HG02884 (cell line): ENCODE results near the gene SLC25A38.
A peak's percentile ranks its signal among the peaks of the same experiment; 100 is the strongest.

Experiments used
- ATAC-seq: cut with Tn5 transposase; IDR thresholded peaks from one replicate; pipeline ENCODE4 v1.9.1; 2021; ENCODE audit warnings: mild to moderate bottlenecking, moderate library complexity; ENCODE audit not compliant: unreplicated experiment

SLC25A38 gene

DNA sequence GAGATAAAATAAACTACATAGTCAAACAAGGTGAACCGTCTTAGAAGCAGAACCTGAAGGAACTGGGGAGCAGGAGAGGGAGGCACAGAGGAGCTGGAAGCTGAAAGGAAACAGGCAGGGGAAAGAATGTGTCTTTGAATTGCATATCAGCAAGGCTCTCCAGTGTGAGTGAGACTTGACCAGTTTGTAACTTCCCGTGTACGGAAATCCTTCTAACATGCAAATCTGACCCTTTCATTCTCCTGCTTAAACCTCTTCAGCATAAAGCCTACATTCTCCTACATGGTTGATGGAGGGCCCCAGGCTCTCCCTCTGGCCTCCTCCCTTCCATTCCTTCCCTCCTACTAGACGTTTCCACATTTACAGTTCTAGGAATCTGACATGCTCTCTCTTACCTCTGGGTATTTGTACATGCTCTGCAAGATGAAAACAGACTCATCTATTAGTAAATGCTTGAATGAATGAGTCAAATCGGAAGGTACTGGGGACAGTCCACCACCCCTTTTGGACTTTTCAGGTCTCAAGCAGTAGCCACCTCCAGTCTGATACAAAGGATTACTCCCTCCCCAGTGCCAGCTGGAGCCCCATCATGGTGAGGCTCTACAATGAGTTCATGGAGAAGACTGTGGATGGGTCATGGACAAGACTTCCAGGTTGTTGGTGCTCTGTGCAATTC lies 6.1 kb upstream of the SLC25A38 start:
- ATAC-seq, result no peak

DNA sequence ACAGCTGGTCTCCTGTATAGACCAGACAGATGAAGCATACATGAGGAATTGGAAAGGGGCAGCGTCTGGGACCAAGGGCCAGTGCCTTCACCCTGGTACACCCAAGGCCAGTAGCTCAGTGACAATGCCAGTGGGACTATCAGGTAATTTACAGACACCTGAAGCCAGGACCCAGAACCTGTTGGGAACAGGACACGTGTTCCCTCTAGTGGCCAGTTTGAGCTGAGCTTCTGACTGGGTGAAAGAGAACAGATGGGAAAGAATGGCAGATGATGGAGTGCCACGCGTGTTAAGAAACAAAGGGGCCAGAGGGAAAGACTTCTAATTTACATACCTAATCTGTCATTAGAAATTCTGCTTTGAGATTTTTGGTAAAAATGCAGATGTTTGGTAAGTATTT lies 5.1 kb upstream of the SLC25A38 start:
- peak; percentile 77 for ATAC-seq

DNA sequence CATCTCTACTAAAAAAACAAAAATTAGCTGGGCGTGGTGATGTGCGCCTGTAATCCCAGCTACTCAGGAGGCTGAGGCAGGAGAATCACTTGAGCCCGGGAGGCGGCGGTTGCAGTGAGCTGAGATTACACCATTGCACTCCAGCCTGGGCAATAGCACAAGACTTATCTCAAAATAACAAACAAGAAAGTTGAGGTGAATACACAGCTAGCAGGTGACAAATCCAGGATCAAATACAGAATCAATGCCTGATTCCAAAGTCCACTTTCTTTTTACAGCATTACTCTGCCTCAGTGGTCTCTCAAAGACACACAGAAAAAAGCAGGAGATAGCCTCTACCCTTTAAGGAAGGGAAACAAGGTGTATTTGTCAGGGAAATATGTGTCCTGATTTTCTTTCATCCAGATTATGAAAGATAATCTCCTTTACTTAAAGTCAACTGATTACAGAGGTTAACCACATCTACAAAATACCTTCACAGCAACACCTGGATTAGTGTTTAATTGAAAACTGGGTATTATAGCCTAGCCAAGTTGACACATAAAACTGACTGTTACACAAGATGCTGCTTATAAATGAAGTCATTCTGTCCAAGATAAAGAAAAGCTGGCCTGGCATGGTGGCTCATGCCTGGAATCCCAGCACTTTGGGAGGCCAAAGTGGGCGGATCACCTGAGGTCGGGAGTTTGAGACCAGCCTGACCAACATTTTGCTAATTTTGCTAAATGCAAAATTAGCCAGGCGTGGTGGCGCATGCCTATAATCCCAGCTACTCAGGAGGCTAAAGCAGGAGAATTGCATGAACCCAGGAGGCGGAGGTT lies 4.0 kb upstream of the SLC25A38 start:
- ATAC-seq, result no peak

DNA sequence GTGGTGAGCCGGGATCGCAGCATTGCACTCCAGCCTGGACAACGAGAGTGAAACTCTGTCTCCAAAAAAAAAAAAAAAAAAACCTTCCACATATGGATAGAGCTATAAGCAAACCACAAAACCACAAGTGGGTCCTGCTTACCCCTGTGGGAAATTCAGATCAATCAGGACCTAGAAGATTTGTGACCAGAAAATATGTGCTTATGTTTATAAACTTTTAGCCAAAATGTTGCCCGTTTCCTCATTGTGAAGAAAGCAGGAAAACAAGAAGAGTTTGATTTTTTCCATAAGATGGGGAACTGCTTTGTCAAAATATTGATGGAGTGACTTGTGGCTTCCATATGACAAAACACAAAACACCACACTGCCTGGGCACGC lies 3.4 kb upstream of the SLC25A38 start:
- ATAC-seq, result no peak

DNA sequence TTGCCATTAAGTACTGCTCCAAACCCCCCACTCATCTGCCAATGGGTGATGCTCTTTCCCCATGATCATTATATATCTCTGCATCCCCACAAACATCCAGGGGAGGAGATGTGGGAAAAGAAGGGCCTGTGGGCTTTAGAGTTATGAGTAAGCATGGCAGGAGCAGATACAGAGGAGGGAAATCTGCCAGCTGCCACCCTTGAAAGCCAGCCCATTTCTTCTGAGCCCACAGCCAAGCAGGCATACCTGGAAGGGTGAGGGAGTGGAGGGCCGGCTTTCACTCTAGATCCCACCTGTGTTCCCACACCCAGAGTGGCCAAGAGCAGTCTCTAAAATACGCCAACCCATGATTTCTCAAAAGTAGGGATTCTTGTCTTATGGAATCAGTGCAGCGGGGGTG lies 1.7 kb upstream of the SLC25A38 start:
- ATAC-seq, result no peak

DNA sequence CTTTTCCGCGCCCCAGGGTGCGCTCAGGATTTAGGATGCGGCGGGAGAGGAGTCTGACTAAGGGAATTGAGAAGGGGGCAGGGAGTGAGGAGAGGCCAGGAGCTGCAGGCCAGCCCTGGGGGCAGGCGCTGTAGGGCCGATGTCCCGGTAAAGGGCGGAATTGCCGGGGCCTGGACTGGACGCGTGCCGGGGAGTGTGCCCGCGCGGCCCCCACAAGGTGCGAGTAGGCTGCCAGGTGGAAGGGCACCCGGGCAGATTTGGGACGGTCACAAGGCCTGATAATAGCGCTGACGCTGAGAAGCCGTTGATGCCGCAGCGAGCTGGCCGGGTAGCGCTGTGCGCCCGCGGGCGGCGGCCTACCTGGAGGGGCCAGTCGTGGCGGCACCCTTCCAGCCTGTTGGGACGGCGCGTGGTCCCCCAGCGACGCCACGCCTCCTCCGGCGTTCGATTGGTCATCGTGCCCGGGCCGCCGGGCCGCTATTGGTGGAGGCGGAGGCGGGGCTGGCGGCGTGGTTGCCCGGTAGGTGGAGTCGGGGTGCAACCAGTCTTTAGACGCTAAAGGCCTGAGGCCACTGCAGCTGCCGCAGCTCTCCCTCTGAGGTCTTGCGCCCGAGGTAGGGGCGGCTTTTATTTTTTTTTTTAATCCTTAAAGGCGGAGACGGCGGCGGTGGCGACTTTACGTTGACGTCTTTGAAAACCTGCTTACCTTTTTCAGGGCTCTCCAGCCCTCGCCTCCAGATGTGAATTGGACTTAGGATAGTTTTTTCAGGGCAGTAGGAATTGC lies 903 bp downstream of the SLC25A38 start:
- peak; percentile 58 for ATAC-seq

DNA sequence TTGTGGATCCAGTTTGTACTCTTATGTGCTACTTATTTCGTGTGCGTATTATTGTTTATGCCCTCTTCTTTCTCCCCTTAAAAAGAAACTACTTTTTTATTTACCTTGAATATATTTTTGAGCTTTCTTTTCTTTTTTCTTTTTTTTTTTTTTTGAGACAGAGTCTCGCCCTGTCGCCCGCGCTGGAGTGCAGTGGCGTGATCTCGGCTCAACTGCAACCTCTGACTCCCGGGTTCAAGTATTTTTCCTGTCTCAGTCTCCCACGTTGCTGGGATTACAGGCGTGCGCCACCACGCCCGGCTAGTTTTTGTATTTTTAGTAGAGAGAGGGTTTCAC lies 1.5 kb downstream of the SLC25A38 start:
- no peak for ATAC-seq

DNA sequence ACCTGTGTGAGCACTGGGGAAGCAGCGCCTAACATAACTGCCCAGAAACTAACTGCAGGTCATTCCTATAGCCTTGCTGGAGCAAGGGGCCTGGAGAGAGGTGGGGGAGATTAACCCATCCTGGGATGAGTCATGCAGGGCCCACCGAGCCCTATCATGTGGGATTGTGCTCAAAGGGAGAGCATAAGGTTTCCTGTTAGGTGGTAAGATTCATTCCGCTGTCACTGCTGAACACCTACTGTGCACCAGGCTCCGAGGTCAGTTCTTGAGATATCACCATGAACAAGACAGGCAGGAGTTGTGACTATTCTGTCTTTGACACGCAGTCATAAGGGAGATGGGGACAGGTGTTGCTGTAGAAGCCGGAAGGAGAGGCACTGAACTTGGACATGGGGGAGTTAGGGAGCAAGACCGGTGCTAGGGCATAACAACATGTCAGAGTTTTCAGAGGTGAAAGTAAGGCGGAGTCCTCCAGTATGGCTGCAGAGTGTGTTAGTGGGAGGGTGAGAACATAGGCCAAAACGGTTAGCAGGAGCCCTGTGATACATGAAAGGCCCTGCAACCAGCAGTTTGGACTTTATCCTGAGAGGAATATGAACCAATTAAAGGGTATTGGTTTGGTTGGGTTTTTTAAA lies 2.4 kb downstream of the SLC25A38 start:
- no peak for ATAC-seq

DNA sequence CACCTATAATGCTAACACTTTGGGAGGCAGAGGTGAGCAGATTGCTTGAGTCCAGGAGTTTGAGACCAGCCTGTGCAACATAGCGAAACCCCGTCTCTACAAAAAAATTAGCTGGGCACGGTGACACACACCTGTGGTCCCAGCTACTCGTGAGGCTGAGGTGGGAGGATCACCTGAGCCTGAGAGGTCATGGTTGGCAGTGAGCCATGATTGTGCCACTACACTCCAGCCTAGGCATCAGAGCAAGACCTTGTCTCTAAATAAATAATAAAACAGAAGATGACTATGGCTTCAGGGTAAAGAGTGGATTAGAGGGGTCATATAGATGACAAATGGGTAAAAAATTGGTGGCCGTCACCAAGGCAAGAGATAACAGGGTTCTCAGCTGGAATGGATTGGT lies 3.1 kb downstream of the SLC25A38 start:
- no peak for ATAC-seq

DNA sequence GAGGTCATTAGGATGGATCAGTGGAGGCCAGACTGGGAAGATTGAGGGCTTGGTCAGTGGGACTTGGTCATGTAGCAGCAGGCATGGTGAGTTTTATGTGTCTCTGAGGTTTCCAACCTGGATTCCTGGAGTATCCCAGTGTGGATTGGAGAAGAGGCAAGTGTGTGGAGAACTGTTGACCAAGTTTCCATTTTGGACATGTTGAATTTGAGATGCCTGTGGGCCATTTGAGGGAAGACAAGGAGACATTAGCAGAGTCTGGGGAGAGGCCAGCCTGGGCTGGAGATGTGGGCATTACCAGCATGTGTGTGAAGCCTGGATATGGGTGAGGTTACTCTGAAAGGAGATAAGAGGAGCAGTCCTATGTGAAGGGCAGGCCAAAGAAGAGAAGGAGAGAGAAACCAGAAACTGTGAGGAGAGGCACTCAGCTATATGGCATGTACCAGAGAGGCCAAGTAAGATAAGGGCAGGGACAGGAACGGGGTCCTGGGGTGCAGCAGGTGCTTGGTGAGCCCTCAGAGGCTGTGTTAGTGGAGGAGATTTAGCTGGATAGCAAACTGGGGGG lies 4.3 kb downstream of the SLC25A38 start:
- no peak for ATAC-seq

DNA sequence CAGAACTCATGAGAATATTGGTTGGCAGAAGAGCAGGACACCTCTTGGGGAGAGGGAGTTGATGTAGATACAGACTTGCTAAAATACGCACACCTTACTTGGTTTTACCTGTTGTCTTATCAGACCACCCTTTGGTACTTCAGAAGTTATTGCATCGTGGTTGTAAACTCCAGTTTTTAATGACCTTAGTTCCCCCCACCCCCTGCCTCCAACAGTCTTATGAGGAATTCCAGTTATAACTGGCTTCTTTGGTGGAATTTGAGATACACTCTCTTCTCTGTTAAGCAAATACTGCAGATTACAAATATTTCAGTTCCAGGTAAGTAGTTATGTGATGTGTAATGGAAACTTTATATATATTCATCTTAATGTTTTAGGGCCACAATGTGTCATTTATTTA lies 5.0 kb downstream of the SLC25A38 start:
- ATAC-seq, result no peak

DNA sequence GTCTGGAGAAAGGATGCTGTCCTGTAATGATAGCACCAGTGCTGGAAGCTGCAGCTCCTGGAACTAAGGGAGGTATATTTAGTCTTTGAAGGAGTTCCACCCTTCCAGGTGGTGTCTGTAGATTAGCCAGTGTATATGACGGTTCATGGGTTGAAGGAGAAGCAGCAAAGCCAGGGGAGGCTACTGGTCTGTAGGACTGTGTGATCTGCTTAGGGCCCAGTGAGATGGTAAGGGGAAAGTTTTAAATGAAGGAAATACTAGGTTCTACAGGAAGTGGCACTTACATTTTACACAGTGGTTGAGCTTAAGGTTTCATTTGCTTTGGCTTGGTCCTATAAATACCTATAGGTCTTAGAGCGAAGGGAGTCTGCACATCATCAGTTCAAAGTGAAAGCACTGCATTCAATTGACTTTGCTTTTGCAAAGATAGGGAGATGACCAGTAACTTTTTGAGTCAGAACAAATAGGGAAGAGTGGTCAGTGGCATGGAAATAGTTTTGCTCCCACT lies 5.6 kb downstream of the SLC25A38 start:
- peak; percentile 75 for ATAC-seq

DNA sequence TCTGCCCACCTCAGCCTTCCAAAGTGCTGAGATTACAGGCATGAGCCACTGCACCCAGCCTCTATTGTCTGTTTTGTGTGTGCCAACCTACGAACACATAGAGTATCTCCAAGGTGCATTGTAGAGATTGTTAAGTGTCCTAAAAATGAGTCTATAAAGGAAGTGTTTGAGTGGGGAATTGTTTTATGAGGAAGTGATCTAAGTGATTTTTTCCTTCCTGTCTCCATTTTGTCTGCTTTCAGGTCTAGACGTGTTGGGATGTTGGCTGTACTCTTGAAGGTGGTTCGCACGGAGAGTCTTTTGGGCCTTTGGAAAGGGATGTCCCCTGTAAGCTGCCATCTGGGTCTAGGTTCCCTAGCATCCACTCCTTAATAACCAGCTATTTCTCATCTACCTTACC lies 7.0 kb downstream of the SLC25A38 start:
- no peak for ATAC-seq

DNA sequence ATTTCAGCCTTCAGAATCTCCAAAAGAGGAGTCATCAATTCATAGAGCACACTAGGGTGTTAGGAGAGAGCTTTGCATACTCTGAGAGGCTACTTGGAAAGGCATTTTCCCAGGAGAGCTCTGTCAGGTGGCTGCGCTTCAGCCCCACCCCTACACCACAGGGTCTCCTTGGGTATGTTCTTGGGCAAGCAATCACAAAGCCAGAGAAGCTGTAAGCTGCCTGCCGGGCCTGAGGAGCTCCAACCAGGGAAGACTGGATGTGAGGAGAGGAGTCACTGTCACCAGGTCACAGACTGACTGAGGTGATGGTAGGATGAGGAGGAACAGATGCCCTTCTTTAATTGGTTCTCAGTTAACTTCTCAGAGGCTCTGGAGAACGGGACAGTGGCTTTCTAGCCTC lies 13.5 kb downstream of the SLC25A38 start:
- ATAC-seq, result no peak

DNA sequence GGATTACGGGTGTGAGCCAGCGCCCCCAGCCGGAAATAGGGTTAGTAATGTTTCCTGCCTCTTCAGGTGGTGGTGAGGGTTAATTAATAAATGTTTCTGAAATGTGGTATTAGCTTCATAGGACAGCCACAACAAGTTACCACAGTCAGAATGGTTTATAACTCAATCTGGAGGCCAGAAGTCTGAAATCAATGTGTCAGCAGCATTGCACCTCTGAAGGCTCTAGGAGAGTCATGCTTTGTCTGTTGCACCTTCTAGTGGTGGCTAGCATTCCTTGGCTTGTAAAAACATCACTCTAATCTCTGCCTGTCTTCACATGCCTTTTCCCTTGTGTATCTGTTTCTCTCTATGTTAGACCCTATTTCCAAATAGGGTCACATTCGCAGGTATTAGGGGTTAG lies 15.5 kb downstream of the SLC25A38 start:
- ATAC-seq, result no peak

DNA sequence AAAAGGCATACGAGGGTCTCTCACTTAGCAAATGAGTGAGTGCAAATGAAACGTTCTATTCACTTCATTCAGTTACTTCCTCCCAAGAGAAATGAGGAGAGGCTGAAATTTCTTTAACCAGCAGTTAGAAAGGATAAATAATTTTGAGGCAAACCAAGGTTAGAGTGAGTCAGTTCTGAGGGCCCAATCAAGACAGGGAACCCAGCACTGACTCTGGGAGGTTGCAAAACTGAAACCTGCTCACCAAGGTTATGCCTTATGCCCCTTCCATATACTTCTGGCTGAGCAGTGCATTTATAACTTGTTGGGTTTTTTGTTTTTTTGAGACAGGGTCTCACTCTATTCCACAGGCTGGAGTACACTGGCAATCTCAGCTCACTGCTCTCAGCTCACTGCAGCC lies 18.8 kb downstream of the SLC25A38 start:
- no peak for ATAC-seq

DNA sequence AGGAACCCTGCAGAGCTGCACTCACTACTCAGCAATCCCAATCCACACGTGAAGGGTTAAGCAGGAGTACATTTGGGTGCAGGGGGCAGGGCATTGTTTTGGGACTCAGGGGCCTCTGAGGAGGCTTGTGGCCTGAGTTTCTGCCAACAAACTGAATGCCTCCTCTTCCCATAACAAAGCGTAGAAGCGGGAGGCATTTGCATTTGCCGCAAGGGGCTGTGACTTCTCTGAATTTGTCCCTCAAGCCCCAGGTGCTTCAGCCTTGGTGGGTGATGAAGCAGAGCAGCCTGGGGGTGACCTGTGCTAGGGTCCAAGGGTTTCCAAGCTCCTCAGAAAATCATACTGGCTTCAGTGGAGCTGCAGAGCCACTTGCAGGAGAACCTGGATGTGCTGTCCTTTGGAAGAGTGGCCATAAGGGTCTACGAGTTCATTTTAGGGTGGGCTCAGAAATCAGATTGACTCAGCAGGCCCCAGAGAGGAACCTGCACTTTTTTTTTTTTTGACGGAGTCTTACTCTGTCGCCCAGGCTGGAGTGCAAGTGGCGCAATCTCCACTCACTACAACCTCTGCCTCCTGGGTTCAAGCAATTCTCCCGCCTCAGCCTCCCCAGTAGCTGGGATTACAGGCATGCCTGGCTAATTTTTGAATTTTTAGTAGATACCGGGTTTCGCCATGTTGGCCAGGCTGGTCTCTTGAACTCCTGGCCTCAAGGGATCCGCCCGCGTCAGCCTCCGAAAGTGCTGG lies 21.9 kb downstream of the SLC25A38 start:
- no peak for ATAC-seq

DNA sequence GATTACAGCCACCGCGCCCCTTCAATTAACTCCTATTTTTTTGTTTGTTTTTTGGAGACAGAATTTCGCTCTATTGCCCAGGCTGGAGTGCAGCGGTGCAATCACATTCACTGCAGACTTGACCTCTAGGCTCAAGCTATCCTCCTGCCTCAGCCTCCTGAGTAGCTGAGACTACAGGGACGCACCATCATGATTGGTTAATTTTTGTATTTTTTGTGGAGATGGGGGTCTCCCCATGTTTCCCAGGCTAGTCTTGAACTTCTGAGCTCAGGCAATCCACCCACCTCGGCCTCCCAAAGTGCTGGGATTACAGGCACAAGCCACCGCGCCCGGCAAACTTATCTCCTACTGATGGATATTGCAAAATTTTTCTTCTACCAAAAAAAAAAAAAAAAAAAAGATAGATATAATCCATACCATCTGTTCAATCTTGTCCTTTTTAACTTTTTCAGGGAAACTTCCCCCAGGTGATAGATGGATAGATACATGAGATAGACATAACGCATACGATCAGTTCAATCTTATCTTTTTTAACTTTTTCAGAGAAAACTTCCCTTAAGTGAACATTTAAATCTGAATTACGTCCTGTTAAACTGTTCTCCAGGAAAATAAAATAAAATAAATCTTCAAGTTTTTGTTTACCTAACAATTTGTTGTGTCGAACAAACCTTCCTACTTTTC lies 22.7 kb downstream of the SLC25A38 start:
- no peak for ATAC-seq

DNA sequence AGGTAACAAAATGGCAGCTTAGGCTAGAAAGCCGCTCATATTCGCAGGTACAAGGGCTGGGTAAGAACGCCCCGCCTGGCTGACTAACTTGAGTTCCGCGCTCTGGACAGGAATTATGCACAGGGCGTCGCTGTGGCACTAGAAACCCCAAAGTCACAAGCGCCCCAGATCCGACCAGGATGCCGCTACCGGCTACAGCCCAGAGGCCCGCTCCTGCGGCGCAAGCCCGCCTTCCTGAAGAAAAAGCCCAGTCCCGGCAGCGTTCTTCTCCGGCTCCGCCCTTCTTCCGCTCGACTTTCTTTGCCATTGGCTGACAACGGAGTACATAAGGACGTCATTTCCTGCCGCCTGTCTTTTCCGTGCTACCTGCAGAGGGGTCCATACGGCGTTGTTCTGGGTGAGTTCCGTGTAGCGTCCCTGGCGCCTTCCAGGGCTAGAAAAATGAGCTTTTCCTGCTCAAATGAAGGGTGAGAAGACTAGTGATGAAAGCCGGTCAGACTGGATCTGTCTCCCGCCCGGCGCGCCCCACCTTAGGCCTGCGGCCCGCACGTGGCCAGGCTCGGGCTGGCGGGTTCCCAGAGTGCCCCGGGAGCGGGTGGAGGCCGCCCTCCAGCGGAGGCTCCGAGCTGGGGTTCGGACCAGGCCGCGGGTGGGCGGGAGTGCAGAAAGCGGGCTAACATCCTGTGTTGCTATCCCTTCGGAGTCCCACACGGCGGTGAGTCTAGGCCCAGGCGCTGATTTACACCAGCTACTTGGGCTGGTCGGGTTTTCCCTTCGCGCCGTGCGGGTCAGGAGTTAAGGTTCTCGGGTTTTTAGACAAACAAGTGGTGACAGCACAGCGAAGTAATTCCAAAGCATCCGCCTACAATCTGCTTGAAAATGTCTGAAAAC lies 23.4 kb downstream of the SLC25A38 start, which contains the start of gene RPSA:
Gene RPSA, plus strand, starts transcription at position 353 of the 891 bp plus-strand sequence. CDS start 934 bp downstream, outside the sequence.
- ATAC-seq, result peak; percentile 85
